GM10847 (cell line): ENCODE results near the gene HERC2.
"Not testable (repeated sequence)": the region's sequence is repeated elsewhere in the genome, so short reads cannot be mapped to it uniquely, and the experiment has no call there.

Source experiments
- POLR2A ChIP-seq: IDR thresholded peaks from 2 replicates; pipeline ENCODE4 v1.6.1; 2011; ENCODE audit not compliant: insufficient read length; ENCODE audit errors: extremely low read depth

The HERC2 gene, protein sequence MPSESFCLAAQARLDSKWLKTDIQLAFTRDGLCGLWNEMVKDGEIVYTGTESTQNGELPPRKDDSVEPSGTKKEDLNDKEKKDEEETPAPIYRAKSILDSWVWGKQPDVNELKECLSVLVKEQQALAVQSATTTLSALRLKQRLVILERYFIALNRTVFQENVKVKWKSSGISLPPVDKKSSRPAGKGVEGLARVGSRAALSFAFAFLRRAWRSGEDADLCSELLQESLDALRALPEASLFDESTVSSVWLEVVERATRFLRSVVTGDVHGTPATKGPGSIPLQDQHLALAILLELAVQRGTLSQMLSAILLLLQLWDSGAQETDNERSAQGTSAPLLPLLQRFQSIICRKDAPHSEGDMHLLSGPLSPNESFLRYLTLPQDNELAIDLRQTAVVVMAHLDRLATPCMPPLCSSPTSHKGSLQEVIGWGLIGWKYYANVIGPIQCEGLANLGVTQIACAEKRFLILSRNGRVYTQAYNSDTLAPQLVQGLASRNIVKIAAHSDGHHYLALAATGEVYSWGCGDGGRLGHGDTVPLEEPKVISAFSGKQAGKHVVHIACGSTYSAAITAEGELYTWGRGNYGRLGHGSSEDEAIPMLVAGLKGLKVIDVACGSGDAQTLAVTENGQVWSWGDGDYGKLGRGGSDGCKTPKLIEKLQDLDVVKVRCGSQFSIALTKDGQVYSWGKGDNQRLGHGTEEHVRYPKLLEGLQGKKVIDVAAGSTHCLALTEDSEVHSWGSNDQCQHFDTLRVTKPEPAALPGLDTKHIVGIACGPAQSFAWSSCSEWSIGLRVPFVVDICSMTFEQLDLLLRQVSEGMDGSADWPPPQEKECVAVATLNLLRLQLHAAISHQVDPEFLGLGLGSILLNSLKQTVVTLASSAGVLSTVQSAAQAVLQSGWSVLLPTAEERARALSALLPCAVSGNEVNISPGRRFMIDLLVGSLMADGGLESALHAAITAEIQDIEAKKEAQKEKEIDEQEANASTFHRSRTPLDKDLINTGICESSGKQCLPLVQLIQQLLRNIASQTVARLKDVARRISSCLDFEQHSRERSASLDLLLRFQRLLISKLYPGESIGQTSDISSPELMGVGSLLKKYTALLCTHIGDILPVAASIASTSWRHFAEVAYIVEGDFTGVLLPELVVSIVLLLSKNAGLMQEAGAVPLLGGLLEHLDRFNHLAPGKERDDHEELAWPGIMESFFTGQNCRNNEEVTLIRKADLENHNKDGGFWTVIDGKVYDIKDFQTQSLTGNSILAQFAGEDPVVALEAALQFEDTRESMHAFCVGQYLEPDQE (N-terminal part only)

GRCh38 chr15:28322129-28322588, at the start of gene HERC2:
HERC2 (minus strand) TSS chr15:28322179; CDS start chr15:28321433, 746 bp downstream.
- not testable (repeated sequence) for TF ChIP-seq POLR2A

- not testable (repeated sequence) for TF ChIP-seq POLR2A
These were observed 36.0 kb upstream of the HERC2 start, which contains the start of gene GOLGA6L24 for GRCh38 chr15:28357984-28358383. GOLGA6L24 (minus strand) TSS chr15:28358084; CDS start chr15:28358023, 61 bp downstream.

- no peak for TF ChIP-seq POLR2A
These were observed 32.1 kb downstream of the HERC2 start for GRCh38 chr15:28289694-28290463.

- TF ChIP-seq POLR2A: no peak
These were observed 35.9 kb downstream of the HERC2 start for GRCh38 chr15:28286031-28286430.

- TF ChIP-seq POLR2A: no peak
These were observed 40.1 kb downstream of the HERC2 start for GRCh38 chr15:28281876-28282275.

GRCh38 chr15:28274635-28275034, 47.3 kb downstream of the HERC2 start:
- TF ChIP-seq POLR2A: no peak

DNA sequence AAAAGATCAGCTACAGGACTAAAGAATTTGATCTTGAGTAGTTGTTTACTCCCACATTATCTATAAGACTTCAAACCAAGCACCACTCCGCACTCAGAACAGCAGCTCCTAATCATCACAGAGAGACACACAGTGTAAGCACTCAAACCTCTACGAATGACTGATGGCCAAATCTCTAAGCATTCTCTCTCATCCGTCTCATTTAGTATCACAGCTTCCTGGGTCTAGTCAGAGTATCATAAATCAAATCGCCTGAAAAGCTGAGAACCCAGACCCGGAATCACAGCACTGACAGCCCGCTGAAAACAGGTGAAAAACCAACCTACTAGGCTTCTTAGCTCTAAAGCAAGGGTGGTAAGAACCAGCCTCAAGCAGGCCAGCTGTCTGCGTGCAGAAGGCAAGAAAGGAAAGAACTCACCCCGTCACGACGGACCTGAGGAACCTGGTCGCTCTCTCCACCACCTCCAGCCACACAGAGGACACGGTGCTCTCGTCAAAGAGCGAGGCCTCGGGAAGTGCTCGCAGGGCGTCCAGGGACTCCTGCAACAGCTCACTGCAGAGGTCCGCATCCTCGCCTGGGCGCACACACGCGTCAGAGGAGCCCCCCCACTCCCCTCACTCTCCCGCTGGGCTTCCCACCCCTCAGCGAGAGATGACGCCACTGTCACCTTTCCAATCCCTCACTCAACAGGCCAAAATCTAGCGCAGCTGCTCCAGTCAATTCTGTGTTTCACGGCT, 47.9 kb downstream of the HERC2 start:
- TF ChIP-seq POLR2A: no peak

DNA sequence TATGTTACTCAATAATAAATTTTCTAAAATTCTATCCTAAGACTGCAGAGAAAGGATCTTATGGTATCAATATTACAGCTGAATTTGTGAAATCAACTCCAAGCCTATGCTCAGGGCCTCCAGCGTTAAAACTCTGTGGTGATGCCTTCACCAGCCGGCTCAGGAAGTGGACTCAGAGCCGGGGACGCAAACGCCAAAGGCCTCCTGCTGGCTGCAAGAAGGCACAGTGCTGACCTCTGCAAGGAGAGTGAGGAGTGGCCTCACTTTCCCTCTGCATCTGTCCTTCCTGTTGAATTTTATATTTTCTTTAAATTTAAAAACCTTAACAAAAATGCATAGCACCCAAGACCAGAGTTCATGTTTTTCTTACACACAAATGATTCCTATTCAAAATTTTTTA, 48.5 kb downstream of the HERC2 start:
- TF ChIP-seq POLR2A: no peak

DNA sequence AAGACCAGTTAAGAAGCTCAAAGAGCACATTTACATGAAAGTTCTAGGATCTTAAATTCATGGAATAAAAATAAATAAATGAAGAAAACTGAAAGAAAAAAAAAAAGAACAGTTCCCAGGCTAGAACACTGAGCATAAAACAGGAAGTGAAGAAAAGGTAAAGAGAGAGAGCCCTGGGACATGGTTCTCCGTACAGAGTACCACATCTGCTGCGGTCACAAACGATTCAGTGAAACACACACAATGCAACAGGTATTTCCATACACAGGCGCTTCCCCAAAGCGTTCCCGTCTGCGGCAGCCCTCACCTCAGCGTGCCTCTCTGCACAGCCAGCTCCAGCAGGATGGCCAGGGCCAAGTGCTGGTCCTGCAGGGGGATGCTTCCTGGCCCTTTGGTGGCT, 49.4 kb downstream of the HERC2 start:
- TF ChIP-seq POLR2A: no peak

DNA sequence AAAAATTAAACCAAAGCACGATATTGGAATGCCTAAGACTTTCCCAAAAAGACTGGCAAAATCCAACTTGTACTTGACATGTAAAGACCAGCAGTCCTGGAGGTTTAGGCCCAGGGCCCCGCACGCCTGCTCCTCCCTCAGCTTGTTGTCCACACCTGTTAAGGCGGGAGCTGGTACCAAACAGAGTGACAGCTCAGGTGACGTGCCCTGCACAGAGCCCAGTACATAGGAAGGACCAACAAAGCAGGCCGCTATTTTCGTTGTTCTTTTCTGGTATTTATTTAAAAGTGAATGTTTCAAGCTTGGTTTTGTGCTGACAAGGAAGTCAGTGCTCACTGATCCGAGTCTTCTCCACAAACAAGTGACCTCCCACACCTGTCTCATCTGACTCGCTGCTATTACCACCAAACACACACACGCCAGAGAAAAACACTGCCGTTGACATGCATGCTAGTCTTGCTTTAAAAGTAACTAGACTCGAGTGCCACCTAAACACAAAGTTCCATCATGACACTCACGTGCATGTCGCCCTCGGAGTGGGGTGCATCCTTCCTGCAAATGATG, 50.2 kb downstream of the HERC2 start:
- TF ChIP-seq POLR2A: no peak

GRCh38 chr15:28269097-28269496, 52.9 kb downstream of the HERC2 start:
- TF ChIP-seq POLR2A: no peak

- no peak for TF ChIP-seq POLR2A
These were observed 54.3 kb downstream of the HERC2 start for GRCh38 chr15:28267727-28268126.

DNA sequence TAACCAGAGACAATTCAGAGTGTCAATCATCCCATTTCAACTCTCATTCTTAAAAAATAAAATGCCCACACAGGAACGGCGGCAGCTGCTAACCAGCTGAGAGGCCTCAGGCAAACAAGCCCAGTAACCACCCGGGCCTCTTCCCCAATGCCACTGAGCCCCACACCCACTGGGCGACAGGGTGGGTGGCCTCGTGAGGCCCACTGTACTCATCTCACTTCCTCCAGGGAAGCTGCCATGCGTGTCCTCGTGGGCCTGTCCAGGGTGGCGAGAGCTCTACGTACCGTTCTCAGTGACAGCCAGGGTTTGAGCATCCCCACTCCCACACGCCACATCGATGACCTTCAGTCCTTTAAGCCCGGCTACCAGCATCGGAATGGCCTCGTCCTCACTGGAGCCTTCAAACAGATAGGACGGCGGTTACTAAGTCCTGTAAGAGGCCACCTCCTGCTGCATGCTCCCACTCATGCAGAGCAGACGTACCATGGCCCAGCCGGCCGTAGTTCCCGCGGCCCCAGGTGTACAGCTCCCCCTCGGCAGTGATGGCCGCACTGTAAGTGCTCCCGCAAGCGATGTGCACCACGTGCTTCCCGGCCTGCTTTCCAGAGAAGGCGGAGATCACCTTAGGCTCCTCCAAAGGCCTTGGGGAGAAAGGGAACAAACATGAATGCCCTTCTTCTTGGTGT, 56.5 kb downstream of the HERC2 start:
- no peak for TF ChIP-seq POLR2A
